HCT116 (cell line): ENCODE results near the gene EMC1.

Source experiments
- CTCF ChIP-seq, 3 experiments: fragments of 200-600 bp in 1 of 3; sonication (generic) in 1 of 3; IDR thresholded peaks in 2 of 3; conservative IDR thresholded peaks in 1 of 3; 2 replicates each; pipeline ENCODE4 v1.5.1; 2012 to 2017; ENCODE audit warnings: low read depth in 2 of 3, low read length in 2 of 3, antibody characterized with exemption in 1 of 3, borderline replicate concordance in 1 of 3, control low read depth in 1 of 3, mild to moderate bottlenecking in 1 of 3, mixed read lengths in 1 of 3, mixed run types in 1 of 3, moderate library complexity in 1 of 3; ENCODE audit not compliant: insufficient read depth in 1 of 3
- EGR1 ChIP-seq: IDR thresholded peaks from 2 replicates; pipeline ENCODE4 v1.6.1; 2012; ENCODE audit warnings: low read depth
- EZH2 ChIP-seq: fragments of 200-600 bp; sonication (generic); IDR thresholded peaks from 2 replicates; pipeline ENCODE4 v1.6.1; 2017; ENCODE audit warnings: antibody characterized with exemption, mixed run types
- POLR2A ChIP-seq: IDR thresholded peaks from 2 replicates; pipeline ENCODE4 v1.7.0; 2011; ENCODE audit warnings: borderline replicate concordance; ENCODE audit not compliant: insufficient read depth, insufficient read length; ENCODE audit errors: extremely low read depth
- POLR2AphosphoS5 ChIP-seq: IDR thresholded peaks from 2 replicates; pipeline ENCODE4 v1.6.1; 2011; ENCODE audit warnings: mild to moderate bottlenecking, low read depth, low read length, moderate library complexity
- RAD21 ChIP-seq: IDR thresholded peaks from 2 replicates; pipeline ENCODE4 v1.6.1; 2012; ENCODE audit warnings: low read depth, mild to moderate bottlenecking
- REST ChIP-seq: IDR thresholded peaks from 2 replicates; pipeline ENCODE4 v1.6.1; 2012; ENCODE audit warnings: low read depth
- TCF7L2 ChIP-seq: IDR thresholded peaks from 2 replicates; pipeline ENCODE4 v1.7.0; 2011; ENCODE audit warnings: borderline replicate concordance, inconsistent platforms; ENCODE audit not compliant: insufficient read depth, insufficient read length; ENCODE audit errors: extremely low read depth
- ZFX ChIP-seq: fragments of 450-650 bp; IDR thresholded peaks from 2 replicates; pipeline ENCODE4 v1.6.1; 2017
- ZNF274 ChIP-seq: fragments of 200-500 bp; sonication (Bioruptor generic); IDR thresholded peaks from 2 replicates; pipeline ENCODE4 v1.6.1; 2014; ENCODE audit warnings: mild to moderate bottlenecking, low read depth, low read length, inconsistent platforms
- TF ChIP-seq, protein P1 (sequence below): IDR thresholded peaks from 2 replicates; pipeline ENCODE4 v1.6.1; 2012
- TF ChIP-seq, protein P2 (sequence below): IDR thresholded peaks from 2 replicates; pipeline ENCODE4 v1.6.1; 2012

GRCh38 chr1:19169642-19170041 is 81.7 kb downstream of the EMC1 start:
- TF ChIP-seq ZFX (no peak), EZH2 (no peak), RAD21 (no peak), CTCF (IDR thresholded peaks at IDR 0.05 in 2 of 3, conservative IDR thresholded peaks at IDR 0.05 in 1 of 3; ENCODE audit: borderline replicate concordance in 1 of 3, insufficient read depth in 1 of 3, low read depth in 2 of 3, low read length in 2 of 3) (no peak), REST (no peak), EGR1 (no peak), POLR2A (no peak), TCF7L2 (no peak), POLR2AphosphoS5 (no peak), ZNF274 (no peak)
- TF ChIP-seq, protein P1, sequence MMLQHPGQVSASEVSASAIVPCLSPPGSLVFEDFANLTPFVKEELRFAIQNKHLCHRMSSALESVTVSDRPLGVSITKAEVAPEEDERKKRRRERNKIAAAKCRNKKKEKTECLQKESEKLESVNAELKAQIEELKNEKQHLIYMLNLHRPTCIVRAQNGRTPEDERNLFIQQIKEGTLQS, result no peak
- TF ChIP-seq, protein P2, sequence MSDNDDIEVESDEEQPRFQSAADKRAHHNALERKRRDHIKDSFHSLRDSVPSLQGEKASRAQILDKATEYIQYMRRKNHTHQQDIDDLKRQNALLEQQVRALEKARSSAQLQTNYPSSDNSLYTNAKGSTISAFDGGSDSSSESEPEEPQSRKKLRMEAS, result no peak
